ENCODE results near the gene NDUFV2.

Gene NDUFV2

DNA sequence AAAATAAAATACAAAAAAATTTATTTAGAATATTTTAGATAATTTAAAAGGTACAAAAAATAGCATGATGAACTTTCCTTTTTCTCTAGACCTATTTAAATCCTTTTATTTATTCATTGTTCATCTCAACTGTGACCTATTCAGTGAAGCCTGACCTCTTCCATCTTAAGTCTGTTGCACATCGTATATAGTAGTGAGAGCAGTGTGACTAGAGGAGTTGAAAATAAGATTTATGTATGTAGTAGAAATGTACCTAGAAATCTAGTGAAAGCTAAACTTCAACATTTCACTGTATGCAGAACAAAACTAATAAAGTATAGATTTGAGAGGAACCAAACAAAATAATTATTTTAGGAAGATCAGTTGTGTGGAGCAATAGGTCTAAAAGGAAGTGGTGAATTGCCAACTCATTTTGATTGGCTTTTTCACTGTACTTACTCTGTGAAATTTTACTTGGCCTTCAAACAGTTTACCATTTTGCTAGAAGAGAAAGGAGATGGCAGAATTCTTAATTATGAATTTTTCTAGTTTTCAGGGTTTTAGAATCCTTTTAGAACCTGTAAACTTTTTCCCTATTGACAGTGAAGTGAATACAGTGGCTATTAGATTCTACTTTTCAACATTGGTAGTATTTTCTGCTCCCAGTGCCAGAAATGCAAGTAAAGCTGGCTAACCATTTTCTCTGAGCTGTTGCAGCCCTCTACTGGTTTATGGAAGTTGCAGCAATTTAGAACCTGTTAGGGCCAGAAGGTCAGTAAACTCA lies 45.1 kb downstream of the NDUFV2 start:
- Histone ChIP-seq H3K4me2 (ENCODE audit: low read depth, low read length, poor library complexity, severe bottlenecking) (peak overlapping the region; percentile 59), H3K27ac (ENCODE audit: low read depth, low read length) (peak overlapping the region; percentile 39; the same call in 1 of the 2 replicates), H3K36me3 (ENCODE audit: low read length) (no peaks in the 10 kb centered on the region), H2AFZ (ENCODE audit: low read depth, low read length, severe bottlenecking) (no peak overlapping the region), H3K27me3 (ENCODE audit: low read length) (no peaks in the 10 kb centered on the region), H3K9ac (ENCODE audit: low read length) (no peak overlapping the region; the same call in 1 of the 2 replicates), H3K79me2 (ENCODE audit: insufficient read depth, low read length) (peaks cover 93% of the 10 kb centered on the region), H3K9me2 (replicated peaks; ENCODE audit: insufficient read depth, low read length) (no peaks in the 10 kb centered on the region), H3K4me3 (ENCODE audit: insufficient read depth, low read length, poor library complexity, severe bottlenecking) (no peak overlapping the region), H4K20me1 (ENCODE audit: low read depth, low read length) (peaks cover 13% of the 10 kb centered on the region; the same call in 1 of the 2 replicates), H3F3A (ENCODE audit: insufficient read depth) (0 out of 2 replicates have a peak, but pooled peaks cover 8% of the 10 kb centered on the region), H3K9me3 (ENCODE audit: insufficient read depth, low read length) (no peaks in the 10 kb centered on the region)
- TF ChIP-seq, protein P1, sequence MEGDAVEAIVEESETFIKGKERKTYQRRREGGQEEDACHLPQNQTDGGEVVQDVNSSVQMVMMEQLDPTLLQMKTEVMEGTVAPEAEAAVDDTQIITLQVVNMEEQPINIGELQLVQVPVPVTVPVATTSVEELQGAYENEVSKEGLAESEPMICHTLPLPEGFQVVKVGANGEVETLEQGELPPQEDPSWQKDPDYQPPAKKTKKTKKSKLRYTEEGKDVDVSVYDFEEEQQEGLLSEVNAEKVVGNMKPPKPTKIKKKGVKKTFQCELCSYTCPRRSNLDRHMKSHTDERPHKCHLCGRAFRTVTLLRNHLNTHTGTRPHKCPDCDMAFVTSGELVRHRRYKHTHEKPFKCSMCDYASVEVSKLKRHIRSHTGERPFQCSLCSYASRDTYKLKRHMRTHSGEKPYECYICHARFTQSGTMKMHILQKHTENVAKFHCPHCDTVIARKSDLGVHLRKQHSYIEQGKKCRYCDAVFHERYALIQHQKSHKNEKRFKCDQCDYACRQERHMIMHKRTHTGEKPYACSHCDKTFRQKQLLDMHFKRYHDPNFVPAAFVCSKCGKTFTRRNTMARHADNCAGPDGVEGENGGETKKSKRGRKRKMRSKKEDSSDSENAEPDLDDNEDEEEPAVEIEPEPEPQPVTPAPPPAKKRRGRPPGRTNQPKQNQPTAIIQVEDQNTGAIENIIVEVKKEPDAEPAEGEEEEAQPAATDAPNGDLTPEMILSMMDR (IDR thresholded peaks at IDR 0.05; ENCODE audit: insufficient read depth, low read length, poor library complexity, severe bottlenecking), result peak; percentile 59
- TF ChIP-seq EZH2phosphoT487 (conservative IDR thresholded peaks at IDR 0.05; ENCODE audit: low read length), result no peak

DNA sequence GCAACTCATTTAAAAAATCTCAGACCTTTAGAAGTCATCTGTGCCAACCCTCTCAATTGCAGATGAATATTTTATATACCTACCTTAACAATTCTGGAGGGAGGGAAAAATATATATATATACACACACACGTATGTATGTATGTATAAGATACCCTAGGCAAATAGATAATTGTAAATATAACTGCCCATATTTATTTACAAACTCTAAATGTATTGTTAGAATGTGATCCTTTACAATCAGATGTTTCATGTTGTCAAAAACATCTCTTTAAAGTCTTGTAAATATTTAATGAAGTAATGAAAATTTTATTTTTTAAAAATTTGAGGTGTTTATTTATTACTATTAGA lies 45.7 kb downstream of the NDUFV2 start:
- Histone ChIP-seq H3K79me2 (ENCODE audit: insufficient read depth, low read length) (peaks cover 93% of the 10 kb centered on the region), H3K4me3 (ENCODE audit: insufficient read depth, low read length, poor library complexity, severe bottlenecking) (no peak overlapping the region), H3K36me3 (ENCODE audit: low read length) (no peaks in the 10 kb centered on the region), H3K4me2 (ENCODE audit: low read depth, low read length, poor library complexity, severe bottlenecking) (no peak overlapping the region), H3K9ac (ENCODE audit: low read length) (no peak overlapping the region), H3K9me2 (replicated peaks; ENCODE audit: insufficient read depth, low read length) (no peaks in the 10 kb centered on the region), H3K27me3 (ENCODE audit: low read length) (no peaks in the 10 kb centered on the region), H3K9me3 (ENCODE audit: insufficient read depth, low read length) (no peaks in the 10 kb centered on the region), H4K20me1 (ENCODE audit: low read depth, low read length) (peaks cover 9% of the 10 kb centered on the region; the same call in 1 of the 2 replicates), H3K27ac (ENCODE audit: low read depth, low read length) (no peak overlapping the region), H2AFZ (ENCODE audit: low read depth, low read length, severe bottlenecking) (no peak overlapping the region), H3F3A (ENCODE audit: insufficient read depth) (0 out of 2 replicates have a peak, but pooled peaks cover 8% of the 10 kb centered on the region)
- TF ChIP-seq EZH2phosphoT487 (conservative IDR thresholded peaks at IDR 0.05; ENCODE audit: low read length), result no peak
- TF ChIP-seq, protein P1 (IDR thresholded peaks at IDR 0.05; ENCODE audit: insufficient read depth, low read length, poor library complexity, severe bottlenecking), result no peak

DNA sequence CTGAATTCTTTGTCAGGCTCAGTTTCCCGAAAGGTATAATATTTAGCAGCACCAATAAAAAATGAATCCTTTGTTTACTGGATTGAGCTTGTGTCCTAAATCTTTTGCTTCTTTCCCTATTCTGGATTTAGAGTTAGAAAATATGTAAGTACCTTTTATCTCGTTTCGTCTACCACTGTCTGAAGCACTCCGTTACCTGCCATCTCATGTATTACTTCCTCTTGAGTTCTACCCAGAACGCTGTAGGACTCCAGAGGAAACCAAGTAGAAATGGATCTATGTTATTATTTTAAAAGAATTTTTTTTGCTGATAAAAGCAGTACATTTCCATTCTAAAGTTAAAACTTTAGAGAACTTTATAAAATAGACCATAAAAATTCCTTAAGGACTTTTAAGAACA lies 47.6 kb downstream of the NDUFV2 start:
- H3K9ac ChIP-seq (ENCODE audit: low read length), result no peak overlapping the region
- H3F3A ChIP-seq (ENCODE audit: insufficient read depth), result 0 out of 2 replicates have a peak, but pooled peaks cover 8% of the 10 kb centered on the region
- H2AFZ ChIP-seq (ENCODE audit: low read depth, low read length, severe bottlenecking), result no peak overlapping the region
- peaks cover 12% of the 10 kb centered on the region; the same call in 1 of the 2 replicates for H4K20me1 ChIP-seq (ENCODE audit: low read depth, low read length)
- no peaks in the 10 kb centered on the region for H3K9me2 ChIP-seq (replicated peaks; ENCODE audit: insufficient read depth, low read length)
- H3K9me3 ChIP-seq (ENCODE audit: insufficient read depth, low read length), result no peaks in the 10 kb centered on the region
- H3K4me3 ChIP-seq (ENCODE audit: insufficient read depth, low read length, poor library complexity, severe bottlenecking), result no peak overlapping the region
- H3K79me2 ChIP-seq (ENCODE audit: insufficient read depth, low read length), result peaks cover 95% of the 10 kb centered on the region
- TF ChIP-seq, protein P1 (IDR thresholded peaks at IDR 0.05; ENCODE audit: insufficient read depth, low read length, poor library complexity, severe bottlenecking), result no peak
- TF ChIP-seq EZH2phosphoT487 (conservative IDR thresholded peaks at IDR 0.05; ENCODE audit: low read length), result no peak
- no peaks in the 10 kb centered on the region for H3K36me3 ChIP-seq (ENCODE audit: low read length)
- no peaks in the 10 kb centered on the region for H3K27me3 ChIP-seq (ENCODE audit: low read length)
- H3K4me2 ChIP-seq (ENCODE audit: low read depth, low read length, poor library complexity, severe bottlenecking), result no peak overlapping the region
- H3K27ac ChIP-seq (ENCODE audit: low read depth, low read length), result no peak overlapping the region

Measured in SU-DHL-6 (cell line).